GM20000 (cell line): Measurements from ENCODE around the gene EDN3.
"Not testable (repeated sequence)": the region's sequence is repeated elsewhere in the genome, so short reads cannot be mapped to it uniquely, and the experiment has no call there.

Source experiments
- DNase-seq: peaks from one replicate; pipeline ENCODE4 v3.0.0; 2012; ENCODE audit warnings: low spot score
- CTCF ChIP-seq: IDR thresholded peaks from 2 replicates; pipeline ENCODE4 v1.5.1; 2012; ENCODE audit warnings: mild to moderate bottlenecking, control low read depth; ENCODE audit errors: extremely low read depth, missing control alignments

The EDN3 gene

GRCh38 chr20:59351157-59352040 is 51.0 kb downstream of the EDN3 start:
- DNase-seq = no peak
- no peak for TF ChIP-seq CTCF

GRCh38 chr20:59352541-59352940 is 52.1 kb downstream of the EDN3 start:
- no peak for TF ChIP-seq CTCF
- DNase-seq = no peak

- no peak for TF ChIP-seq CTCF
- no peak for DNase-seq
Measured at GRCh38 chr20:59352990-59353389, 52.6 kb downstream of the EDN3 start.

GRCh38 chr20:59354460-59354859 is 54.0 kb downstream of the EDN3 start:
- TF ChIP-seq CTCF = no peak
- DNase-seq = no peak

GRCh38 chr20:59355242-59355641 is 54.8 kb downstream of the EDN3 start:
- DNase-seq = no peak
- no peak for TF ChIP-seq CTCF

GRCh38 chr20:59356662-59357165 is 56.3 kb downstream of the EDN3 start:
- no peak for TF ChIP-seq CTCF
- no peak for DNase-seq

GRCh38 chr20:59358793-59359192 is 58.4 kb downstream of the EDN3 start:
- DNase-seq = not testable (repeated sequence)
